ENCODE measurements around the gene GON7.

The GON7 gene

DNA sequence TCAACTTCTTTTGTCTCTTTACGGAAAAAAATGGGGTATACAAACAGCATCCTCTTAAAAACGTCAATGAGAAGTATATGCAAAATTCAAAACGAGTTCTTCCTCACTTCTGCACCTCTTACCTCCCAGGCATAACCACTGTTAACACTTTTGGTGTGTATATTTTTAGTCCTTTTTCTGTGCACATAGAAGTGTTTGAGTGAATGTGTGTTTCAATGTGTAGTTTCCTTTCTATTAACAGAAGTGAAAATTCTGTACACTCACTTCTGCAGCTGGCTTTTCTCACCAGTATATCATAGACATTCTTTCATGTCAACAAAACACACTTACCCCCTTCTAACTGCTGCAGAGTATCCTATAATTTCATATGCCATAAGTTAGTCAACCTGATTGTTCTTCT is 5.6 kb upstream of the GON7 start:
- Histone ChIP-seq H2BK12ac (ENCODE audit: low read length in 2 of 2) (no peak overlapping the region), H3K27me3 (ENCODE audit: control insufficient read depth in 1 of 2, insufficient read depth in 1 of 2, low read length in 2 of 2) (no peaks in the 10 kb centered on the region), H3K18ac (ENCODE audit: low read depth in 1 of 2, low read length in 2 of 2) (no peak overlapping the region), H3K4ac (ENCODE audit: low read depth in 1 of 2, low read length in 2 of 2) (no peak overlapping the region), H3K23ac (ENCODE audit: low read length in 2 of 2) (no peak overlapping the region), H2AFZ (ENCODE audit: low read depth, low read length) (no peak overlapping the region), H2BK5ac (ENCODE audit: low read depth, low read length, poor library complexity, severe bottlenecking) (no peak overlapping the region), H3K14ac (ENCODE audit: low read length in 2 of 2) (no peak overlapping the region), H3K4me1 (ENCODE audit: control insufficient read depth, insufficient read depth, low read depth, low read length) (no peaks in the 10 kb centered on the region), H2AK5ac (ENCODE audit: low read length, severe bottlenecking) (no peak overlapping the region), H3K36me3 (ENCODE audit: control insufficient read depth in 1 of 2, insufficient read depth in 2 of 2, low read depth in 1 of 2, low read length in 2 of 2) (peaks cover 10 to 52% of the 10 kb centered on the region in 2 experiments), H3K9me3 (ENCODE audit: control insufficient read depth, low read length) (no peaks in the 10 kb centered on the region), H4K8ac (ENCODE audit: low read length) (no peak overlapping the region), H4K91ac (ENCODE audit: low read length) (no peak overlapping the region), H2BK15ac (ENCODE audit: low read depth, poor library complexity, severe bottlenecking) (no peak overlapping the region), H2BK120ac (ENCODE audit: low read depth, low read length) (no peak overlapping the region), H3K4me2 (ENCODE audit: low read length, poor library complexity, severe bottlenecking) (no peak overlapping the region), H3K9ac (ENCODE audit: low read length) (no peak overlapping the region), H3K4me3 (ENCODE audit: insufficient read depth in 1 of 2, low read depth in 1 of 2, low read length in 2 of 2) (no peak overlapping the region), H3K27ac (ENCODE audit: low read length, poor library complexity, severe bottlenecking) (no peak overlapping the region), H3K79me1 (replicated peaks; ENCODE audit: low read length, poor library complexity, severe bottlenecking) (peaks cover 14% of the 10 kb centered on the region)
- no peak for DNase-seq
- 98% methylated on average over 2 of the region's 3 CpGs for WGBS

DNA sequence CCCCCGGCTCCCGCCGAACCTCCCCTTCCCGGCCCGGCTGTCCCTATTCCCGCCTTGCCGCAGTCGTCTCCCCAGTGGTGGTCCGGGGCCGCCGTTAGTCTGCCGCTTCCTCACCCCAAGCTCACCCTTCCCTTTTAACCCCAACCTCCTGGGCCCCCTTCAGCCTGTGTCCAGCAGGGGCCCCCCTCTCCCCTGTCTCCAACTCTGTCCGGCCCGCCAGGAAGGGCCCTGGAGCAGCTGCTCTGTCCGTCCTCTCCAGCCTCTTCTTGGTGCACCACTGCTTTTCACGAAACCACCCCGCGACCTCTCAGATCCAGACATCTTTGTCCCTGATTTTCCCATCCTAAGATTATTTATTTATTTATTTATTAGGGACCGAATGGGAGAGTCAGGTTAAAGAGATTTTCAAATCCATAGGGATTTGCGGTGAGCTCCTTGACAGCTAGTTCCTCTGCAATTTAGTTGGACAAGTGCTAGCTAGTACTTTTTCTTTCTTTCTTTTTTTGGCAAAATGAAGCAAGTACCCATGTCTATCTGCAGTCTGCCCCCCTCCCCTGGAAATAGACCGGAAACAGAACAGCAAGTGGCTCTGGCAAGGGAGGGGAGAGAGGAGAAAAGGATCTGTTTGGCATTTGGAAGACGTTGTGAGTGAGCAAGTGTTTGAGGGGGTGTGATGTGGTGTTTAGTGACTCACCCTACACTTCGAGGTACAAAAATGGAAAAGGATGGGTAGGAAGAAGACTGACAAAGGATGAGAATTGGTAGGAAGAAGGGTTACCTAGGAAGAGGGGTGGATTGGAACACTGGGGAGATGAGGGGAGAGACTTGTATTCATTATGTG is 823 bp upstream of the GON7 start:
- Histone ChIP-seq H3K23ac (ENCODE audit: low read length in 2 of 2) (no peak overlapping the region), H3K36me3 (ENCODE audit: control insufficient read depth in 1 of 2, insufficient read depth in 2 of 2, low read depth in 1 of 2, low read length in 2 of 2) (peaks cover 0 to 18% of the 10 kb centered on the region in 2 experiments), H3K14ac (ENCODE audit: low read length in 2 of 2) (no peak overlapping the region), H3K4me3 (ENCODE audit: insufficient read depth in 1 of 2, low read depth in 1 of 2, low read length in 2 of 2) (peak overlapping the region; percentile 69 to 98), H3K4me2 (ENCODE audit: low read length, poor library complexity, severe bottlenecking) (peak overlapping the region; percentile 85), H2BK12ac (ENCODE audit: low read length in 2 of 2) (no peak overlapping the region), H3K27ac (ENCODE audit: low read length, poor library complexity, severe bottlenecking) (peak overlapping the region; percentile 47), H2BK15ac (ENCODE audit: low read depth, poor library complexity, severe bottlenecking) (no peak overlapping the region), H2BK120ac (ENCODE audit: low read depth, low read length) (no peak overlapping the region), H4K8ac (ENCODE audit: low read length) (peak overlapping the region; percentile 10), H2AFZ (ENCODE audit: low read depth, low read length) (peak overlapping the region; percentile 74), H3K18ac (ENCODE audit: low read depth in 1 of 2, low read length in 2 of 2) (peak overlapping the region in 1 of 2 experiments; percentile 42), H3K9me3 (ENCODE audit: control insufficient read depth, low read length) (no peaks in the 10 kb centered on the region), H3K4me1 (ENCODE audit: control insufficient read depth, insufficient read depth, low read depth, low read length) (peaks cover 5% of the 10 kb centered on the region), H2AK5ac (ENCODE audit: low read length, severe bottlenecking) (no peak overlapping the region), H3K4ac (ENCODE audit: low read depth in 1 of 2, low read length in 2 of 2) (peak overlapping the region in 1 of 2 experiments; percentile 47), H4K91ac (ENCODE audit: low read length) (no peak overlapping the region), H3K27me3 (ENCODE audit: control insufficient read depth in 1 of 2, insufficient read depth in 1 of 2, low read length in 2 of 2) (no peaks in the 10 kb centered on the region), H3K79me1 (replicated peaks; ENCODE audit: low read length, poor library complexity, severe bottlenecking) (peaks cover 19% of the 10 kb centered on the region), H2BK5ac (ENCODE audit: low read depth, low read length, poor library complexity, severe bottlenecking) (no peak overlapping the region), H3K9ac (ENCODE audit: low read length) (peak overlapping the region; percentile 92)
- under 1% methylated on average over 22 of the region's 23 CpGs for WGBS
- peak; percentile 79 for DNase-seq

DNA sequence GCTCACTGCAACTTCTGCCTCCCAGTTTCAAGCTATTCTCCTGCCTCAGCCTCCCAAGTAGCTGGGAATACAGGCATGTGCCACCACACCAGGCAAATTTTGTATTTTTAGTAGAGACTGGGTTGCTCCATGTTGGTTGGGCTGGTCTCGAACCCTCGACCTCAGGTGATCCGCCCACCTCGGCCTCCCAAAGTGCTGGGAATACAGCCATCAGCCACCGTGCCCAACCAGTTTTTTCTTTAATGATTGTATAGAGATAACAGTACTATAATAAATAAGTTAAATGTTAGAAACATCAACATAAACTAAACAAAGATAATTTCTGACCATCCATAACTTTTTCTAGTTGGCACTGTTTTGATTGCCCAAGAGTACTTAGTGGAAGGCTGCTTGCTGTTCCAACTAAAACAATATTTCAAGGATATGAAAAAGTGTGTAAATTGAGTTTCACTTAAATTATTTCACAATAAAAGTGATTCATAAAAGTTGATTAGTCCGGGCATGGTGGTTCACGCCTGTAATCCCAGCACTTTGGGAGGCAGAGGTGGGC is 5.6 kb downstream of the GON7 start:
- Histone ChIP-seq H3K9me3 (ENCODE audit: control insufficient read depth, low read length) (no peaks in the 10 kb centered on the region), H3K36me3 (ENCODE audit: control insufficient read depth in 1 of 2, insufficient read depth in 2 of 2, low read depth in 1 of 2, low read length in 2 of 2) (peaks cover 0 to 6% of the 10 kb centered on the region in 2 experiments), H3K27me3 (ENCODE audit: control insufficient read depth in 1 of 2, insufficient read depth in 1 of 2, low read length in 2 of 2) (no peaks in the 10 kb centered on the region), H2BK5ac (ENCODE audit: low read depth, low read length, poor library complexity, severe bottlenecking) (no peak overlapping the region), H2AFZ (ENCODE audit: low read depth, low read length) (no peak overlapping the region), H3K14ac (ENCODE audit: low read length in 2 of 2) (no peak overlapping the region), H3K9ac (ENCODE audit: low read length) (no peak overlapping the region), H2BK120ac (ENCODE audit: low read depth, low read length) (no peak overlapping the region), H4K8ac (ENCODE audit: low read length) (no peak overlapping the region), H3K4me1 (ENCODE audit: control insufficient read depth, insufficient read depth, low read depth, low read length) (peaks cover 5% of the 10 kb centered on the region), H3K4ac (ENCODE audit: low read depth in 1 of 2, low read length in 2 of 2) (no peak overlapping the region), H2BK15ac (ENCODE audit: low read depth, poor library complexity, severe bottlenecking) (no peak overlapping the region), H3K4me2 (ENCODE audit: low read length, poor library complexity, severe bottlenecking) (no peak overlapping the region), H3K18ac (ENCODE audit: low read depth in 1 of 2, low read length in 2 of 2) (no peak overlapping the region), H3K27ac (ENCODE audit: low read length, poor library complexity, severe bottlenecking) (no peak overlapping the region), H2BK12ac (ENCODE audit: low read length in 2 of 2) (no peak overlapping the region), H3K23ac (ENCODE audit: low read length in 2 of 2) (no peak overlapping the region), H3K79me1 (replicated peaks; ENCODE audit: low read length, poor library complexity, severe bottlenecking) (peaks cover 20% of the 10 kb centered on the region), H2AK5ac (ENCODE audit: low read length, severe bottlenecking) (no peak overlapping the region), H3K4me3 (ENCODE audit: insufficient read depth in 1 of 2, low read depth in 1 of 2, low read length in 2 of 2) (no peak overlapping the region), H4K91ac (ENCODE audit: low read length) (no peak overlapping the region)
- 98% methylated on average over 6 of the region's 7 CpGs for WGBS
- DNase-seq = no peak

DNA sequence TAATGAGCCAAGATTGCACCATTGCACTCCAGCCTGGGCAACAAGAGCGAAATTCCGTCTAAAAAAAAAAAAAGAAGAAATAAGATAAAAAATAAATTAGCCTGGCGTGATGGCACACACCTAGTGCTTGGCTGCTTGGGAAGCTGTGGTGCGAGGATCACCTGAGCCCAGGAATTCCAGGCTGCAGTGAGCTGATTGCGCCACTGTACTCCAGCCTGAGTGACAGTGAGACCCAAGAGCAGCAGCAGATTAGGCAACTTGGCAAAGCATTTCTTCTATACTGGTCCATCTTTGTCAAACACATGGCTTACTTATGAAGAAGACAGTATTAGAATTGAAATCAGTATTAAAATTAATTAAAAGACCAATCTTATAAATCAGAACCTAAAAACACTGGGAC is 6.3 kb downstream of the GON7 start:
- Histone ChIP-seq H3K9ac (ENCODE audit: low read length) (no peak overlapping the region), H3K18ac (ENCODE audit: low read depth in 1 of 2, low read length in 2 of 2) (no peak overlapping the region), H2BK5ac (ENCODE audit: low read depth, low read length, poor library complexity, severe bottlenecking) (no peak overlapping the region), H3K4me3 (ENCODE audit: insufficient read depth in 1 of 2, low read depth in 1 of 2, low read length in 2 of 2) (no peak overlapping the region), H3K36me3 (ENCODE audit: control insufficient read depth in 1 of 2, insufficient read depth in 2 of 2, low read depth in 1 of 2, low read length in 2 of 2) (peaks cover 0 to 6% of the 10 kb centered on the region in 2 experiments), H3K27ac (ENCODE audit: low read length, poor library complexity, severe bottlenecking) (no peak overlapping the region), H2BK120ac (ENCODE audit: low read depth, low read length) (no peak overlapping the region), H3K9me3 (ENCODE audit: control insufficient read depth, low read length) (no peaks in the 10 kb centered on the region), H4K8ac (ENCODE audit: low read length) (no peak overlapping the region), H3K4ac (ENCODE audit: low read depth in 1 of 2, low read length in 2 of 2) (no peak overlapping the region), H3K4me1 (ENCODE audit: control insufficient read depth, insufficient read depth, low read depth, low read length) (no peaks in the 10 kb centered on the region), H3K4me2 (ENCODE audit: low read length, poor library complexity, severe bottlenecking) (no peak overlapping the region), H3K27me3 (ENCODE audit: control insufficient read depth in 1 of 2, insufficient read depth in 1 of 2, low read length in 2 of 2) (no peaks in the 10 kb centered on the region), H3K14ac (ENCODE audit: low read length in 2 of 2) (no peak overlapping the region), H2BK12ac (ENCODE audit: low read length in 2 of 2) (no peak overlapping the region), H2BK15ac (ENCODE audit: low read depth, poor library complexity, severe bottlenecking) (no peak overlapping the region), H2AFZ (ENCODE audit: low read depth, low read length) (no peak overlapping the region), H4K91ac (ENCODE audit: low read length) (no peak overlapping the region), H3K23ac (ENCODE audit: low read length in 2 of 2) (no peak overlapping the region), H2AK5ac (ENCODE audit: low read length, severe bottlenecking) (no peak overlapping the region), H3K79me1 (replicated peaks; ENCODE audit: low read length, poor library complexity, severe bottlenecking) (peaks cover 18% of the 10 kb centered on the region)
- no peak for DNase-seq
- WGBS = 94% methylated on average over 5 of the region's 5 CpGs

All from mesenchymal stem cell (in vitro differentiated cells and primary cell).